Uterus (tissue), 4 donors: ENCODE results near the gene CDH12. TPM values are rescaled to one million over a fixed set of nuclear protein-coding genes. Genes with fewer than 3 reads are reported as not detected.

Experiments
- DNase-seq, 2 donors: peaks; one replicate each; pipeline ENCODE4 v3.0.0-alpha.2; 2019 to 2020
- H3K27ac ChIP-seq, 2 donors: fragments of 200-600 bp; sonication (generic); 1 replicate in 1 of 2; 2 replicates in 1 of 2; pipeline ENCODE4 v1.5.1; 2016 to 2018
- H3K27me3 ChIP-seq, 2 donors: fragments of 200-600 bp; sonication (generic); one replicate each; pipeline ENCODE4 v1.5.1; 2018 to 2019; ENCODE audit warnings: control low read depth in 1 of 2
- H3K36me3 ChIP-seq, 2 donors: fragments of 200-600 bp; sonication (generic); one replicate each; pipeline ENCODE4 v1.5.1; 2019; ENCODE audit warnings: control low read depth in 1 of 2
- H3K4me1 ChIP-seq, 2 donors: fragments of 200-600 bp; sonication (generic); one replicate each; pipeline ENCODE4 v1.5.1; 2018 to 2019; ENCODE audit warnings: control low read depth in 1 of 2
- H3K4me3 ChIP-seq, 2 donors: fragments of 200-600 bp; sonication (generic); 1 replicate in 1 of 2; 2 replicates in 1 of 2; pipeline ENCODE4 v1.5.1; 2018 to 2019; ENCODE audit warnings: mild to moderate bottlenecking in 1 of 2
- H3K9me3 ChIP-seq, 2 donors: fragments of 200-600 bp; sonication (generic); one replicate each; pipeline ENCODE4 v1.5.1; 2019; ENCODE audit warnings: control low read depth in 1 of 2
- POLR2A ChIP-seq, 2 donors: fragments of 450-650 bp; IDR thresholded peaks; one replicate each; pipeline ENCODE4 v1.6.1; 2016; ENCODE audit warnings: antibody characterized with exemption in 2 of 2, mild to moderate bottlenecking in 1 of 2, moderate library complexity in 1 of 2
- intact Hi-C: fragments of 100-400 bp; cut with DNase I; formaldehyde crosslinking; loops from one replicate; pipeline ENCODE4 v1.15.1; 2023; ENCODE audit warnings: low total_unique reads
- total RNA-seq, 4 donors: library from RNA; depleted of rRNA in 3 of 4; stranded (reverse); fragments of >200 nt in 3 of 4; gene quantifications; one replicate each; pipeline versions ENCODE4 v1.1.0 to v1.2.4, GENCODE V29; 2014 to 2023
- TF ChIP-seq, protein P1 (sequence below), 4 experiments: fragments of 200-600 bp in 2 of 4; fragments of 450-650 bp in 2 of 4; sonication (generic) in 2 of 4; IDR thresholded peaks; one replicate each; pipeline ENCODE4 v1.5.1; 2016 to 2019; ENCODE audit warnings: antibody characterized with exemption in 4 of 4, mild to moderate bottlenecking in 2 of 4, moderate library complexity in 1 of 4
- donor health status: DM: yes; HTN: yes; CAD: no.

CDH12 gene
- total RNA-seq, 4 donors from 2014 or later, result 0.37 to 2.0 TPM; not detected in 2

DNA sequence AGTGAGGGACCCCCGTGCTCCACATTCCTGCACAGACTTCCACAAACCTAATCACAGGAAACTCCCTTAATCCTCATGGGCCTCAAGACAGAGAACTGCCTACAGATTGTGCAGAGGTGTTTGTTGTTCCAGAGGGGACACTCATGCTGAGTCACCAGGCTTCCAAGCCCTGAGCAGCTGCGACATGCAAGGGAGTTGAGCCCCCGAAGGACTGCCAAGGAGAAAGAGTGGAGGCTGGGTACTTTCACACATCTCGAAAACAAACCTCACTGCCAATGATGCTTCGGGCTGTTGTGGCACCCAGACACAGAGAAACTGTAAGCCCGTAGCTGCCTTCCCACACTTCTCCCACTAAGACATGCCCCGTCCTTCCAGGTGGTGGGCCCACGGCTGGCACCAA, 480.8 kb downstream of the CDH12 start:
- no peaks in the 10 kb centered on the region for H3K4me1 ChIP-seq
- TF ChIP-seq POLR2A (IDR thresholded peaks at IDR 0.05), result no peak
- TF ChIP-seq, protein P1, sequence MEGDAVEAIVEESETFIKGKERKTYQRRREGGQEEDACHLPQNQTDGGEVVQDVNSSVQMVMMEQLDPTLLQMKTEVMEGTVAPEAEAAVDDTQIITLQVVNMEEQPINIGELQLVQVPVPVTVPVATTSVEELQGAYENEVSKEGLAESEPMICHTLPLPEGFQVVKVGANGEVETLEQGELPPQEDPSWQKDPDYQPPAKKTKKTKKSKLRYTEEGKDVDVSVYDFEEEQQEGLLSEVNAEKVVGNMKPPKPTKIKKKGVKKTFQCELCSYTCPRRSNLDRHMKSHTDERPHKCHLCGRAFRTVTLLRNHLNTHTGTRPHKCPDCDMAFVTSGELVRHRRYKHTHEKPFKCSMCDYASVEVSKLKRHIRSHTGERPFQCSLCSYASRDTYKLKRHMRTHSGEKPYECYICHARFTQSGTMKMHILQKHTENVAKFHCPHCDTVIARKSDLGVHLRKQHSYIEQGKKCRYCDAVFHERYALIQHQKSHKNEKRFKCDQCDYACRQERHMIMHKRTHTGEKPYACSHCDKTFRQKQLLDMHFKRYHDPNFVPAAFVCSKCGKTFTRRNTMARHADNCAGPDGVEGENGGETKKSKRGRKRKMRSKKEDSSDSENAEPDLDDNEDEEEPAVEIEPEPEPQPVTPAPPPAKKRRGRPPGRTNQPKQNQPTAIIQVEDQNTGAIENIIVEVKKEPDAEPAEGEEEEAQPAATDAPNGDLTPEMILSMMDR (IDR thresholded peaks at IDR 0.05), result no peak
- no peak for DNase-seq
- H3K9me3 ChIP-seq, result no peaks in the 10 kb centered on the region
- no peak overlapping the region for H3K4me3 ChIP-seq
- H3K27ac ChIP-seq, result no peak overlapping the region
- H3K36me3 ChIP-seq, result no peaks in the 10 kb centered on the region
- intact Hi-C loops, result no loop called here
- no peaks in the 10 kb centered on the region for H3K27me3 ChIP-seq

DNA sequence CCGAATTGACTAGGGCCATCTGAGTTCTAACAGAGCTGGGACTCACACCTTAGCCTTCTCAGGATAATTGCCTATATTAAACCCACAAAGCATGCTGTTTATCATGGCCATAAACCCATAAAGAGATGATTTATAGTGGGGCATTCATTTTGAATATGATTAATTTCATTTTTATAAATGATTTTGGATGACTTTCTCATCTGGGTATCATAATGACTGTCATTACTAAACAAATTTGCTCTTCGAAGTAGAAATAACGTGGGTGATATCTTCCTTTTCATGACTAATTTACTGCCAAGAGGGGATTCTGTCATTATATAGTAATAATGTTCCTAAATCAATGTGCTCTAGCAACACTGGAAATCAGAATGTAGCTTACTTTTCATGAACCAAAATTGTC, 498.2 kb downstream of the CDH12 start:
- H3K4me3 ChIP-seq, result no peak overlapping the region
- no peaks in the 10 kb centered on the region for H3K27me3 ChIP-seq
- H3K4me1 ChIP-seq, result no peaks in the 10 kb centered on the region
- no peak for DNase-seq
- H3K9me3 ChIP-seq, result no peaks in the 10 kb centered on the region
- H3K36me3 ChIP-seq, result no peaks in the 10 kb centered on the region
- intact Hi-C loops, result no loop called here
- H3K27ac ChIP-seq, result no peak overlapping the region
- TF ChIP-seq, protein P1 (IDR thresholded peaks at IDR 0.05), result no peak
- TF ChIP-seq POLR2A (IDR thresholded peaks at IDR 0.05), result no peak

DNA sequence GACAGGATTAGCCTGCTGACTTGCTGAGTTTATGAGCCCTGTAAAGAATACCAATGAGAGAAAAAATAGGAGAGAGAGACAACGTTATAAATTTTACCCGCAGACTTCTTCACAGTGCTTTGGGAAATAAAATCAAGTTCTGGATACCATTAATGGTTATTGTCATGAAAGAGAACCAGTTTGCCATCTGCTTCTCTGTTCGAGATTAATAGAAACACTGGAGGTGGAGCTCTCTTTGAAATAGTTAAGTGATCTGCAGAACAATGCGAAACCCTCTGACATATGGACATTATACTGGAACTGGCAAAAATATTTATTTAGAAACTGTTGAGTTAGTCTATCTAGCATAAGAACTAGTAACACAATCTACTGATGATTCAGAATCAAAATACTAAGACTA, 500.7 kb downstream of the CDH12 start:
- Histone ChIP-seq H3K9me3 (no peaks in the 10 kb centered on the region), H3K27ac (no peak overlapping the region), H3K36me3 (no peaks in the 10 kb centered on the region), H3K27me3 (no peaks in the 10 kb centered on the region), H3K4me3 (no peak overlapping the region), H3K4me1 (no peaks in the 10 kb centered on the region)
- intact Hi-C loops, result no loop called here
- DNase-seq, result no peak
- TF ChIP-seq POLR2A (IDR thresholded peaks at IDR 0.05), result no peak
- TF ChIP-seq, protein P1 (IDR thresholded peaks at IDR 0.05), result no peak

DNA sequence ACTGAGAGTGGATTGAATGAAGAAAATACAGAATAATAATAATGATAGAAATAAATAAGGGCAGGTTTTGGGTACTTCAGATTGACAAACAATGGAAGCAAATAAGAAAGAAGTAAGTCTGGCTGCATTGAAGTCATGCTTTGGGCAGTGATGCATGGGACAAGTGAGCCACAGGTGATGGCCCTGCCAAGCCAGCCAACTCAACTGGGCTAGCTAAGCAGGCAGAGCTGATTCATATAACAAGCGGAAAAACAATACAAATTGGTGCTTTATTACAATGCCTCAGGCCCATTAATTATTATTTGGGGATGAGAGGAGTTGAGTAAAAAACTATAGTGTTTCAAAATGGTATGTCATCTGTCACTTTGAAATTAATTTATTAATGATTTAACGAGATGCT, 502.0 kb downstream of the CDH12 start:
- no peaks in the 10 kb centered on the region for H3K27me3 ChIP-seq
- no peak for TF ChIP-seq POLR2A (IDR thresholded peaks at IDR 0.05)
- TF ChIP-seq, protein P1 (IDR thresholded peaks at IDR 0.05), result no peak
- no peaks in the 10 kb centered on the region for H3K36me3 ChIP-seq
- no peak for DNase-seq
- H3K9me3 ChIP-seq, result no peaks in the 10 kb centered on the region
- H3K4me1 ChIP-seq, result no peaks in the 10 kb centered on the region
- H3K4me3 ChIP-seq, result no peak overlapping the region
- H3K27ac ChIP-seq, result no peak overlapping the region
- intact Hi-C loops, result no loop called here

DNA sequence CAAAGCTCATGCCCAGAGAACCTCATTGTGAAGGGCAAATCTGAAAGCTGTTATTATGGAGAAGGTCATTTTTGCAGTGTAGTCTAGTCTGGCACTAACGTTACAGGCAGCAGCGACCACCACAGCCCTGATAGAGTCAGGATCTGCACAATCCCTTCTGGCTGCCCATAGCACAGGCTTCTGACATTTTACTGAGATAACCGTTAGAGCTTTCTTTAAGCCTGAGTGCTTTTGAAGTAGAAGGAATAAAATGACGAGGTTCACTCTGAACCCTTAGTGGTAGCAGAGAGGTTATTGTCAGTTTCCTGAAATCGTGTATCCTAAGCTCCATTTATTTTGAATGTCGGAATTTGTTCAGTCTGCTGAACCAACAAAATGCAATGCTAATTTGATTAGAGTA, 505.1 kb downstream of the CDH12 start:
- Histone ChIP-seq H3K4me3 (no peak overlapping the region), H3K27ac (no peak overlapping the region), H3K27me3 (no peaks in the 10 kb centered on the region), H3K36me3 (no peaks in the 10 kb centered on the region), H3K4me1 (no peaks in the 10 kb centered on the region), H3K9me3 (no peaks in the 10 kb centered on the region)
- intact Hi-C loops, result no loop called here
- TF ChIP-seq, protein P1 (IDR thresholded peaks at IDR 0.05), result no peak
- TF ChIP-seq POLR2A (IDR thresholded peaks at IDR 0.05), result no peak
- no peak for DNase-seq
